ENCODE data around the gene PROK2.

Gene PROK2

GRCh38 chr3:71722693-71723092 is 62.3 kb downstream of the PROK2 start:
- Histone ChIP-seq H3K36me3 (ENCODE audit: control insufficient read depth, insufficient read depth, low read length) (no peaks in the 10 kb centered on the region), H3K27ac (ENCODE audit: low read depth, low read length) (no peak overlapping the region), H3K27me3 (ENCODE audit: control insufficient read depth, insufficient read depth, low read length) (peaks cover 31% of the 10 kb centered on the region), H3K4me3 (ENCODE audit: low read depth, low read length) (no peak overlapping the region), H3K4me1 (ENCODE audit: control insufficient read depth, insufficient read depth, low read length) (peaks cover 9% of the 10 kb centered on the region), H3K9ac (ENCODE audit: low read depth, low read length) (no peak overlapping the region), H3K9me3 (ENCODE audit: control insufficient read depth, insufficient read depth, low read length) (no peaks in the 10 kb centered on the region)
